ENCODE results near the gene PLCB4.

The PLCB4 gene

GRCh38 chr20:9444921-9445320, 376.0 kb downstream of the PLCB4 start:
- TF ChIP-seq TAF1 (IDR thresholded peaks at IDR 0.05; ENCODE audit: borderline replicate concordance, insufficient read depth, low read length) (no peak), SIN3A (IDR thresholded peaks at IDR 0.05; ENCODE audit: borderline replicate concordance, insufficient read depth, low read length) (no peak), FOXP2 (optimal IDR thresholded peaks at IDR 0.05; ENCODE audit: borderline replicate concordance, extremely low read depth, extremely low read length, insufficient read depth) (no peak), REST (IDR thresholded peaks at IDR 0.05; ENCODE audit: insufficient read depth in 1 of 2, low read depth in 2 of 2, low read length in 2 of 2) (no peak), POLR2AphosphoS5 (IDR thresholded peaks at IDR 0.05; ENCODE audit: low read depth, low read length) (no peak)

GRCh38 chr20:9447182-9447581, 378.3 kb downstream of the PLCB4 start:
- no peak for TF ChIP-seq REST (IDR thresholded peaks at IDR 0.05; ENCODE audit: insufficient read depth in 1 of 2, low read depth in 2 of 2, low read length in 2 of 2)
- no peak for TF ChIP-seq FOXP2 (optimal IDR thresholded peaks at IDR 0.05; ENCODE audit: borderline replicate concordance, extremely low read depth, extremely low read length, insufficient read depth)
- no peak for TF ChIP-seq TAF1 (IDR thresholded peaks at IDR 0.05; ENCODE audit: borderline replicate concordance, insufficient read depth, low read length)
- no peak for TF ChIP-seq POLR2AphosphoS5 (IDR thresholded peaks at IDR 0.05; ENCODE audit: low read depth, low read length)
- TF ChIP-seq SIN3A (IDR thresholded peaks at IDR 0.05; ENCODE audit: borderline replicate concordance, insufficient read depth, low read length), result no peak

DNA sequence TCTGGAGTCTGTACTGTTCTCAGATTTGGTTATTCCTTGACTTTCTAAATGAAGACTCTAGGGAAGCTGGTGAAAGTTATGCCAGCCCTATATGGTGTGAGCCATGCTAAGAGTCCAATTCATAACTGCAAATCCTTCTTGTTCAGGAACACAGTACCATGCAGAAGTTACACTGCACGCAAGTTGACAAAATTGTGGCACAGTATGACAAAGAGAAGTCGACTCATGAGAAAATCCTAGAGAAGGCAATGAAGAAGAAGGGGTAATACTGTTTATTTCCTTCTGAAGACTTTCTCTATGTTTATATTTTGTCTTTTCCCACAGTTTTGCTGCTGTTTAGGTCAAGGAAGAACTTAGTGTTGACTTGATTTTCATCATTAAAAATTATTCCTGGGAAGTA, 384.3 kb downstream of the PLCB4 start:
- no peak for TF ChIP-seq FOXP2 (optimal IDR thresholded peaks at IDR 0.05; ENCODE audit: borderline replicate concordance, extremely low read depth, extremely low read length, insufficient read depth)
- no peak for TF ChIP-seq SIN3A (IDR thresholded peaks at IDR 0.05; ENCODE audit: borderline replicate concordance, insufficient read depth, low read length)
- no peak for TF ChIP-seq TAF1 (IDR thresholded peaks at IDR 0.05; ENCODE audit: borderline replicate concordance, insufficient read depth, low read length)
- no peak for TF ChIP-seq REST (IDR thresholded peaks at IDR 0.05; ENCODE audit: insufficient read depth in 1 of 2, low read depth in 2 of 2, low read length in 2 of 2)
- TF ChIP-seq POLR2AphosphoS5 (IDR thresholded peaks at IDR 0.05; ENCODE audit: low read depth, low read length), result no peak

DNA sequence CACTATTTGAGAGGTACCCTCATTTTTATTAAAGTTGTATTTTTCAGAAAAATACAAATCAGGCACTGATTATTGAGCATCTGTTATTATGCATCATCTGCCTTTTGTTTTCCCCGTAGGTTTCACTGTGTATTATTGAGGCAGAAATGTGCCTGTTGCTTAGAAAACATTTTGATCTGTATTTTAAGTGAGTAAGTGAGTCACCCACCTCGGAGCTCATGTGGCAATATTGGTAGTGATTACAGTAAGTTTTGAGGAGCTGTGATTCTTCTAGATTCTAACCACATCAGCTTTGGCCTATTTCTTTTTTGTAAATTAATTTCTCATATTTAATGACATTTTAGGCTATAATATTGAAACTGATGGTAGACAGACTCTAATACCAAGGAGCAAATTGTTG, 385.9 kb downstream of the PLCB4 start:
- TF ChIP-seq POLR2AphosphoS5 (IDR thresholded peaks at IDR 0.05; ENCODE audit: low read depth, low read length), result no peak
- no peak for TF ChIP-seq TAF1 (IDR thresholded peaks at IDR 0.05; ENCODE audit: borderline replicate concordance, insufficient read depth, low read length)
- TF ChIP-seq REST (IDR thresholded peaks at IDR 0.05; ENCODE audit: insufficient read depth in 1 of 2, low read depth in 2 of 2, low read length in 2 of 2), result no peak
- no peak for TF ChIP-seq SIN3A (IDR thresholded peaks at IDR 0.05; ENCODE audit: borderline replicate concordance, insufficient read depth, low read length)
- no peak for TF ChIP-seq FOXP2 (optimal IDR thresholded peaks at IDR 0.05; ENCODE audit: borderline replicate concordance, extremely low read depth, extremely low read length, insufficient read depth)

- no peak for TF ChIP-seq FOXP2 (optimal IDR thresholded peaks at IDR 0.05; ENCODE audit: borderline replicate concordance, extremely low read depth, extremely low read length, insufficient read depth)
- TF ChIP-seq SIN3A (IDR thresholded peaks at IDR 0.05; ENCODE audit: borderline replicate concordance, insufficient read depth, low read length), result no peak
- TF ChIP-seq TAF1 (IDR thresholded peaks at IDR 0.05; ENCODE audit: borderline replicate concordance, insufficient read depth, low read length), result no peak
- TF ChIP-seq POLR2AphosphoS5 (IDR thresholded peaks at IDR 0.05; ENCODE audit: low read depth, low read length), result no peak
- TF ChIP-seq REST (IDR thresholded peaks at IDR 0.05; ENCODE audit: insufficient read depth in 1 of 2, low read depth in 2 of 2, low read length in 2 of 2), result no peak
Observed at GRCh38 chr20:9457136-9457535, 388.2 kb downstream of the PLCB4 start.

Measured in PFSK-1 (cell line).